ENCODE measurements around the gene CHST9.

GRCh38 chr18:27042177-27042576 lies 142.9 kb downstream of the CHST9 start:
- TF ChIP-seq CTCF (IDR thresholded peaks at IDR 0.05; ENCODE audit: poor library complexity) (no peak), EZH2 (IDR thresholded peaks at IDR 0.05; ENCODE audit: borderline replicate concordance) (no peak)

All from hepatocyte (in vitro differentiated cells).